HuH-7 (cell line): ENCODE results near the gene DCAF15.
"Not testable (repeated sequence)": the region's sequence is repeated elsewhere in the genome, so short reads cannot be mapped to it uniquely, and the experiment has no call there.

ENCODE experiments used
- DNase-seq: peaks from one replicate; pipeline ENCODE4 v3.0.0; 2011; ENCODE audit warnings: low spot score

Gene DCAF15, protein sequence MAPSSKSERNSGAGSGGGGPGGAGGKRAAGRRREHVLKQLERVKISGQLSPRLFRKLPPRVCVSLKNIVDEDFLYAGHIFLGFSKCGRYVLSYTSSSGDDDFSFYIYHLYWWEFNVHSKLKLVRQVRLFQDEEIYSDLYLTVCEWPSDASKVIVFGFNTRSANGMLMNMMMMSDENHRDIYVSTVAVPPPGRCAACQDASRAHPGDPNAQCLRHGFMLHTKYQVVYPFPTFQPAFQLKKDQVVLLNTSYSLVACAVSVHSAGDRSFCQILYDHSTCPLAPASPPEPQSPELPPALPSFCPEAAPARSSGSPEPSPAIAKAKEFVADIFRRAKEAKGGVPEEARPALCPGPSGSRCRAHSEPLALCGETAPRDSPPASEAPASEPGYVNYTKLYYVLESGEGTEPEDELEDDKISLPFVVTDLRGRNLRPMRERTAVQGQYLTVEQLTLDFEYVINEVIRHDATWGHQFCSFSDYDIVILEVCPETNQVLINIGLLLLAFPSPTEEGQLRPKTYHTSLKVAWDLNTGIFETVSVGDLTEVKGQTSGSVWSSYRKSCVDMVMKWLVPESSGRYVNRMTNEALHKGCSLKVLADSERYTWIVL

DNA sequence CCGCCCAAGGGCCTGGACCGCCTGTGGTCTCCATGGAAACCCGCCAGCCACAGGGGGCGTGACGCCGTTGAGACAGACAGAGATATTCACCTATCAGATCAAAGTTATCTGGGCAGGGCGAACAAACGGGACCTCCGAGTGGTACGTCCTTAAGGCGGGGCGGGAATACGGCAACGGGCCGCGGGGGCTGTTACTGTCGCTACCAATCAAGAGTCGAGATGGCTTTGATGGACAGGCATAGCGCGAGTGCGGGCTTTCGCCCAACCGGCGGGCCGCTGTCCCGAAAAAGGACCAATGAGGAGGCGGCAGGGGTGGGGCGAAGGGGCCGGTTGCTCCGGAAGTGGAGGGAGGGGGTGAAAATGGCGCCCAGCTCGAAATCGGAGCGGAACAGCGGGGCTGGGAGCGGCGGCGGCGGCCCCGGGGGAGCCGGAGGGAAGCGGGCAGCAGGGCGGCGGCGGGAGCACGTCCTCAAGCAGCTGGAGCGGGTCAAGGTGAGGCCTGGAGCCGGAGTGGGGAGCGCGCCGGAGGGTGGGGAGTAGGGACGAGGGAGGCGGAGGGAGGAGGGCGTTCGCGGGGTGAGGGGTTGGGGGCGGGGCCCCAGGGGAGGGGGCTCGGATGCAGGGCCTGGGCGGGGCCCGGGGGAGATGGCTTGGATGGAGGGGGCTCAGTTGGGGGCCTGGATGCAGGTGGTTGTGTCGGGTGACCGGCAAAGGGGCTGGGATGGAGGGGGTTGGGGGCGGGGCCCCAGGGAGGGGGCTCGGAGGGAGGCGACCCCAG lies at the start of gene DCAF15:
DCAF15 (plus strand) TSS at position 356 of the 777 bp plus-strand sequence; CDS start at position 360, 4 bp downstream.
- peak; percentile 100 for DNase-seq

DNA sequence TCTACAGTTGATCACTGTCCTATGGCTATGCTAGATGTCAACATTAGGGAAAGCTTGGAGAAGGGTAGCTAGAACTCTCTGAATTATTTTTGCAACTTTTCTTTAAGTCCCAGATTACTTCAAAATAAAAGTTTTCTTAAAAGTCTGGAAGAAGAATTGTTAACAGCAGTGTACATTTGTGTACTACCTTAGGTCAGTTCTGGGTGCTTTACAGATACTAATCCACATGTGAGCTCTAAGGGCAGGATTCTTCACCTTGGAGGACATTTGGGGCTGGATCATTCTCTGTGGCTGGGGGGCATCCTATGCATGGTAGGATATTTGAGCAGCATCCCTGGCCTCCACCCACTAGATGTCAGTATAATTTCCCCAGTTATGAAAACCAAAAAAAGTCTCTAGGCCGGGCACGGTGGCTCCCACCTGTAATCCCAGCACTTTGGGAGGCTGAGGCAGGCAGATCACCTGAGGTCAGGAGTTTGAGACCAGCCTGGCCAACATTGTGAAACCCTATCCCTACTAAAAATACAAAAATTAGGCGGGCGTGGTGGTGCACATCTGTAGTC lies 49.2 kb upstream of the DCAF15 start:
- peak; percentile 44 for DNase-seq

DNA sequence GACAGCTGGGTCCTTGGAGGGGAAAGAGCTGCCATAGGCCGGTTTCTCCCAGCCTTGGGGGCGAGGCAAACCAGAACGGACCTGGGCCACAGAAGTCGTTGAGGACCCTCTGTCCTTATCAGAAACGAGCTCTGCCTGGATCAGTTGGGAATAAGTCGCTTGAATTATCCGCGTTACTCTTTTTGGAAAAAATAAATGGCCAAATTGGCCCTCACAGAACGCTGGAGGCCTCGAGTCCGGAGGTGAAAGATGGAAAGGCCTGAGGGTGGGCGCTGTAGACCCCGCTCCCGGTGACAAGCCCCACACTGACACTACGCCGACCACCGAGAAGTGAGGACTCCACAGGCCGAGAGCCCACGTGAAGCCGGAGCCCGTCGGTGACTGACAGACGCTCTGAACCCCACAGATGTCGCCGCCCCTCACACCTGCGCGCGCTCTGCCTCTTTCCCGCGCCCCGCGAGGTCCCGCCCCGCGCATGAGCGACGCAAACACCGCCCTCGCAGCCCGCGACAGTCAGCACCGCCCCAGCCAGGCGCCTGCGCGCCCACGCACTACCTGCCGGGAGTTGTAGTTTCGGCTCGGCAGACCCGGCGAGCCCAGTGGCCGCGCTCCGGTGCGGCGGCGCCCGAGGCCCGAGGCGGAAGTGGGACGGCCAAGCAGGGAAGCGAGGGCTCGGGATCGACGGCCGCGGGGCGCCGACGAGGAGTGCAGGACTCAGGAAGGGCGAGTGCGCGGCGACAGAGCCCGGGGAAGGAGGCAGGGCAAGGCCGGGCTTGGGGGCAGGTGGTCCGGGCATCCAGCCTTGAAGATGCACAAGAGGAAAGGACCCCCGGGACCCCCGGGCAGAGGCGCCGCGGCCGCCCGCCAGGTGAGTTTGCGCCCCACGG lies 46.4 kb upstream of the DCAF15 start, which contains the start of the genes BRME1 and CC2D1A:
BRME1 (minus strand) TSS at position 484 of the 887 bp plus-strand sequence. CDS start 1,225 bp downstream, outside the sequence.
CC2D1A (plus strand) TSS at position 568 of the 887 bp plus-strand sequence; CDS start at position 809, 241 bp downstream.
- DNase-seq = peak; percentile 96

DNA sequence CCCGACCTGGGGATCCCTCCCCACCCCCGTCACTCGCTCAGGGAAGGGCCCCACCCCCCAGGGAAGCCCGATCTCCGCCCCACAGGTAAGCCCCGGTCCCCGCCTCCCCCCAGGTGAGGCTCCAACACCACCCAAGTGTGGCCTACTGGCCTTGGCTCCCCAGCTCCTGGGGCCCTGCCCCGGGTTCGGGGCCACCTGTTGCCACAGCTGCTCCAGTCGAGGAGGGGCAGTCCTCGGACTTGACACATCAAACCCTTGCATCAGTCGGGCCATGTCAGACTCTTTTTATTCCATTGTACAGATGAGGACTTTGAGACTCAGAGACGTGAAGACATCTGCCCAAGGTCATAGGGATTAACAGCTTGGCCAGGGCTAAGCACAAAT lies 45.8 kb upstream of the DCAF15 start:
- DNase-seq = no peak

DNA sequence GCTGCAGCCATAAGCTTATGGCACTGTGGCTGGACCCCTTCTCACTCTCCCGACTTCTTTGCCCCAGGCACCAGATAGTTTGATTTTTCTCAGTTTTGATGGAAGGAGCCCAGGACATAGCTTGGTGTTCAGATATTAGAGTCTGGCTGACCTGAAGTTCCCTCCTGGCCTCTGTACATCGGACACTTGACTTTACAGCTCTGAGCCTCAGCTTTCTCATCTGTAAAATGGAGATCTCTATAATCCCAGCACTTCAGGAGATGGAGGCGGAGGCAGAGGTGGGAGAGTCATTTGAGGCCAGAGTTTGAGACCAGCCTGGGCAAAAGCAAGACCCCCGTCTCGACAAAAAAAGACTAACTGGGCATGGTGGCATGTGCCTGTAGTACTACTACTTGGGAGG lies 45.4 kb upstream of the DCAF15 start:
- DNase-seq = no peak

DNA sequence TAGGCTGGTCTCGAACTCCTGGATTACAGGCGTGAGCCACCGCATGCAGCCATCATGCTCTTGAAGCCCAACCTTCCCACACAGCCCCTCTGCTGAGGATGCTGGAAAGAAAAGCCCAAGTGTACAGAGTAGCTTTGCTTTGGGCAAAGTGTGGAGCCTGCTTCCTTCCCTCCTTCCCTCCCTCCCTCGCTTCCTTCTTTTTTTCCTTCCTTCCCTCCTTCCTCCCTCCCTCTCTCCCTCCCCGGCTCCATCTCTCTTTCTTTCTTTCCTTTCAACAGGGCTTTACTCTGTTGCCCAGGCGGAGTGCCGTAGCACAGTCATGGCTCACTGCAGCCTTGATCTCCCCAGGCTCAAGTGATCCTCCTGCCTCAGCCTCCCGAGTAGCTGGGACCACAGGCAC lies 43.6 kb upstream of the DCAF15 start:
- DNase-seq = no peak

DNA sequence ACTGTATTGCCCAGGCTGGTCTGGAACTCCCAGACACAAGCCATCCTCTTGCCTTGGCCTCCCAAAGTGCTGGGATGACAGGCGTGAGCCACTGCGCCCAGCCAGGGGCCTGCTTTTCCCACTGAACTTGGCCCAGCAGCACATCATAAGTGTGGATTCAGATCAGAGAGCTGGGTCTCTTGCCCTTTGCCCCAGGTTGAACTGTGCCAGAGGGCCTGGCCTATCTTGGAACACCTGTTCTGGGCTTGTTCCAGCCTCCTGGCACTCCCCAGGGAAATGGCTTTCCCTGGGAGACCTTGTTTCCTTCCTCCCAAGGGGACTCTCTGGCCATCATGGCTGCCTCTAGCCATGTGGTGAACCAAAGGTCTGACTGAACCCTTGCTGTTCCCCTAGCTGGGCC lies 42.9 kb upstream of the DCAF15 start:
- no peak for DNase-seq

DNA sequence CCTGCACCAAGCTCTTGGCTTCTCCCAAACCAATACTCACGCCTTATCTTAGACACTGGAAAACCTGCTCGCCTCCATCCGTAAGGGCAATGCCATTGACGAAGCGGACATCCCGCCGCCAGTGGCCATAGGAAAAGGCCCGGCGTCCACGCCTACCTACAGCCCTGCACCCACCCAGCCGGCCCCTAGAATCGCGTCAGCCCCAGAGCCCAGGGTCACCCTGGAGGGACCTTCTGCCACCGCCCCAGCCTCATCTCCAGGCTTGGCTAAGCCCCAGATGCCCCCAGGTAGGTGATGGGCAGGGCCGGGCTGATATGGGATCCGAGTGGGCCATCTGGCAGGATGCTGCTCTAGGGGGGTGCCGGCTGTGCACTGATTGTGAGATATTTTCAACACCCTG lies 39.0 kb upstream of the DCAF15 start:
- DNase-seq = no peak

DNA sequence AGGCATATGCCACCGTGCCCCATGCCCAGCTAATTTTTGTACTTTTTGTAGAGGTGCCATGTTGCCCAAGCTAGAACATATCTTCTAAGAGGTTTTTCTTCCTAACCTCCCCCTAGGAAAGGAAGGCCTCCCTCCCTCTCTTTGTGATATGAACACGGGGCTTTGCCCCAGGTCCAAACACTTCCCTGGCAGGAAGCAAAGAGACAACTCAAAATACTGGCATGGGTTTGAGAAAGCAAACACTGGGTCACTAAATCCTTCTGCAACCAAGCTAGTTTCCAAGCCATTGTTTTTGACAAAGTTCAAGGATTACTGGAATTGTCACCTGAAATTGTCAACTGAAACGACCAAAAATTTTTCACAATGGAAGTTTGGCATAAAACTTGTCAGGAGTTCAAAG lies 37.5 kb upstream of the DCAF15 start:
- no peak for DNase-seq

DNA sequence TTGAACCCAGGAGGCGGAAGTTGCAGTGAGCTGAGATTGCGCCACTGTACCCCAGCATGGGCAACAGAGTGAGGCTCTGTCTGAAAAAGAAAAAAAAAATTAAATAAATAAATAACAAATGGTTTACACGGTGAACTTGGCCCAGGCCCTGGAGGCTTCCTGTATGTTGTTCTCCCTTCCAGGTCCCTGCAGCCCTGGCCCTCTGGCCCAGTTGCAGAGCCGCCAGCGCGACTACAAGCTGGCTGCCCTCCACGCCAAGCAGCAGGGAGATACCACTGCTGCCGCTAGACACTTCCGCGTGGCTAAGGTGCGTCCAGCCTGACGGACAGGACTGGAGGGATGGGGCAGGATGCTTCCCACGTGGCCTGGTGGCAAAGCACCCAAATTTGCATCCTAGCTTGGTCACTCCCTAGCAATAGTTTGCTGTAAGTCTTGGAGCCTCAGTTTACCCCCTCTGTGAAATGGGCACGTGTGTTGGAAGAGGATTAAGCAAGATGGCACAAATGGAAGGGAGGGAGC lies 34.4 kb upstream of the DCAF15 start:
- DNase-seq = no peak

DNA sequence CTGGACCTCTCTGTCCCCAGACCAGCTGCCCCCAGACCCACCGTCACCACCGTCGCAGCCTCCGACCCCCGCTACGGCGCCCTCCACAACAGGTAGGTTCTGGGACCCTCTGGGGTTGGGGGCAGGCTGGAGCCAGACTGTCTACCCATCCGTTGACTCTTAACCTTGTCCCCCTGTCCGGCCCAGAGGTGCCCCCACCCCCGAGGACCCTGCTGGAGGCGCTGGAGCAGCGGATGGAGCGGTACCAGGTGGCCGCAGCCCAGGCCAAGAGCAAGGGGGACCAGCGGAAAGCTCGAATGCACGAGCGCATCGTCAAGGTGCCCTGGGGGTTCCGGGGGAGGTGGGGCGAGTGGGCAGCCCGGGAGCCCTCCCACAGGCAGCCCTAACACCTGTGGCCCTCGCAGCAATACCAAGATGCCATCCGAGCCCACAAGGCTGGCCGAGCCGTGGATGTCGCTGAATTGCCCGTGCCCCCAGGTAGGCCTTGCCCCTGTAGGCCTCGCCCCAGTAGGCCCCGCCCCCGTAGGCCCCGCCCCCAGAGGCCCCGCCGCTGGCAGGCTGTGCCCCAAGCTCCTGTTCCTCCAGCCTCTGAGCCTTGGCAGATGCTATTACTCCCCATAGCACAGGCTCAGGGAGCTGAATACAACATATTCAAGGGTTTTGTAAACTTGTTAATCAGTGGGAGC lies 33.4 kb upstream of the DCAF15 start:
- no peak for DNase-seq

DNA sequence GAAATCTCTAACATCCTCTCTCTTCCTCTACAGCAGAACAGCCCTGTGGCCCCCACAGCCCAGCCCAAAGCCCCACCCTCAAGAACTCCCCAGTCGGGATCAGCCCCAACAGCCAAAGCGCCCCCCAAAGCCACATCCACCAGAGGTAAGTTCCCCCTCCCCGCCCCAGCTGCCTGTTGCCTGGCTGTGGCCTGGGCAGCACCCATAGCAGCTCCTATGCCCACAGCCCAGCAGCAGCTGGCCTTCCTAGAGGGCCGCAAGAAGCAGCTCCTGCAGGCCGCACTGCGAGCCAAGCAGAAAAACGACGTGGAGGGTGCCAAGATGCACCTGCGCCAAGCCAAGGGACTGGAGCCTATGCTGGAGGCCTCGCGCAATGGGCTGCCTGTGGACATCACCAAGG lies 31.8 kb upstream of the DCAF15 start:
- DNase-seq = no peak

DNA sequence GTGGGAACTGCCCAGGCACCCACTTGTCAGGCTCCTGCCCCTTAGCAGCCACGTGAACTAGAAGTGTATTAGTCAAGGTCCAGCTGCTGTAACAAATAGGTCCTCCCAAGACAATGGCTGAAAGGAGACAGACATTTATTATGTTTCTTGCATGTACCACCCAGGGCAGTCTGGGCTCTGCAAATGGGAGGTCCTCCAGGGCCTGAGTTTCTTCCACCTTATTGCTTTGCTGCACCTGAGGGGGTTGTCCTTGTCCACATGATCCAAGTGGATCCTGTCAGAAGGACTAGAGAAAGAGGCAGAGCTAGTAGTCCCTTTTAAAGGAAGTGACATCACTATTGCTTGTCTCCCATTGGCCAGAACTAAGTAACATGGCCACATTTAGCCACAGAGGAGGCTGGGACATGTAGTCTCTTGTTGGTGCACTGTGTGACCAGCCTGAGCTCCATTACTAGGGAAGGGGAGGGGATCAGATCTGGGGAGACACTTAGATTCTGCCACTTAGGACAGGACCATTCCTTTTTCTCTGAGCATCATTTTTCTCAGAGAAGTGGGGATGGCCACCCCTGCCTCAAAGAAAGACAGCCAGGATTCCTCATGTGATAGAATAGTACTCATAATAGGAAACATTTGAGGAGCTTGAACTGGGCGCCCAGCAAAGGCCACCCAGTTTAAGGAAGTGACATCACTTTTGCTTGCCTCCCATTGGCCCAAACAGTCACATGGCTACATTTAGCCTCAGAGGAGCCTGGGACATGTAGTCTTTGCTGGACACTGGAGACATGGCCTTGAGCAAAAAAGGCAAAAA lies 31.2 kb upstream of the DCAF15 start:
- DNase-seq = no peak

DNA sequence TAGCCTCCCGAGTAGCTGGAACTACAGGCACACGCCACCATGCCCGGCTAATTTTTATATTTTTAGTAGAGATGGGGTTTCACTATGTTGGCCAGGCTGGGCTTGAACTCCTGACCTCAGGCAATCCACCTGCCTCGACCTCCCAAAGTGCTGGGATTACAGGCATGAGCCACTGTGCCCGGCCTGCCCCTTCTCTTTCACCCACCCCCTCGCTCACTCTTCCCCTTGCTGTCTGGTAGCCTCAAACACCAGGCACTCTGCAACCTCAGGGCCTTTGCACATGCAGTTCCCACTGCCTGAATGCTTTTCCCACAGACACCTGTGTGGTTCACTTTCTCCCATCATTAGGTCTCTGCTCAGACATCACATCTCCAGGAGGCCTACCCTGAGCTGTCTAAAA lies 30.2 kb upstream of the DCAF15 start:
- not testable (repeated sequence) for DNase-seq

DNA sequence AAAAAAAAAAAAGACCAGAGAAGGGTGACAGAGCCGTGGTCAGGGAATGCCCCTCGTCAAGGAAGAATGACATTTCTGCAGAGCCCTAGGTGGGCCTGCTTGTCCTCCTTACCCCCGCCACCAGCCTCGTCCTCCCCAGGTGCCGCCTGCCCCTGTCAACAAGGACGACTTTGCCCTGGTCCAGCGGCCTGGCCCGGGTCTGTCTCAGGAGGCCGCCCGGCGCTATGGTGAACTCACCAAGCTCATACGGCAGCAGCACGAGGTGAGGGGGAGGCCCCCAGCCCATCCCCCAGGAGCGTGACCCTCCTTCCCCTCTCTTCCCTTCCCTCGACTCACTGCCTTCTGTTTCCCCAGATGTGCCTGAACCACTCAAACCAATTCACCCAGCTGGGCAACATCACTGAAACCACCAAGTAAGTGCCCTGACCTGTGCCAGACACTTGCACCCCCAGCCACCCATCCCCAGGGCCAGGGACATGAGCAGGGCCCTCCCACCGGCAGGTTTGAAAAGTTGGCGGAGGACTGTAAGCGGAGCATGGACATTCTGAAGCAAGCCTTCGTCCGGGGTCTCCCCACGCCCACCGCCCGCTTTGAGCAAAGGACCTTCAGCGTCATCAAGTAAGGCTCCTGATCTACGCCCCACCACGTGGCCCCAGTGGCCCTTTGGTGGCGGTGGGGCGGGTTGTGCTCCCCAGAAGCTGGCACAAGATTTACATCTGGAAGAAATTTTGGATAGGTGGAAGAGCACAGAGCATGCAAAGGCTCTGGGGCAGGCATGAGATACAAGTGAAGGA lies 28.9 kb upstream of the DCAF15 start:
- no peak for DNase-seq

DNA sequence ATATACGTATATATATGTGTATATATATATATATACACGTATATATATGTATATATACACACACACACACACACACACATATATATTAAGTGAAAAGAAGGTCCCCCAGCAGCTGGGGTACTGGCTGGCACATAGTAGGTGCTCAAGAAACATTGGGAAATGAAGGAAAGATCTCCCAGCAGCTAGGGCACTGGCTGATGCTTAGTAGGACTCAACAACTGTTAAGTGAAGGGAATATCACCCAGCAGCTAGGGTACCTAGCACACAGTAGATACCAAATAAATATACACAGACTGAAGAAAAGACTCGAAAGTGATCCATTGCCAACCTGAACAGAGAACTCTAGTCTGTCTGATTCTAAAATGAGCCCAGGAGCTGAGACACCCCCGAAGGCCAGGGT lies 26.3 kb upstream of the DCAF15 start:
- no peak for DNase-seq

DNA sequence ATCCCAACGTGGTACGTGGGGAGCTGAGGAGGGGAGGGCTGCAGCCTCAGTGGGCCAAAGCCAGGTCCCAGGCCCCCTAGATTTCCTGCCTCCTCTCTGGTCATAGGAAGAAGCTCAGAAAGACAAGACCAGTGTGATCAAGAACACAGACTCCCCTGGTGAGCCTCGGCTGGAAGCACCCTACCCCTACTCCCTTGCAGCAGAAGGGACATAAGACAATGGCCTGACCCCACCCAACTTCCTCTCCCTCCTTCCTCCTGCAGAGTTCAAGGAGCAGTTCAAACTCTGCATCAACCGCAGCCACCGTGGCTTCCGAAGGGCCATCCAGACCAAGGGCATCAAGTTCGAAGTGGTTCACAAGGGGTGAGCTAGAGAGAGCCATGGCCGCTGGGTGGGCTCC lies 25.6 kb upstream of the DCAF15 start:
- no peak for DNase-seq

DNA sequence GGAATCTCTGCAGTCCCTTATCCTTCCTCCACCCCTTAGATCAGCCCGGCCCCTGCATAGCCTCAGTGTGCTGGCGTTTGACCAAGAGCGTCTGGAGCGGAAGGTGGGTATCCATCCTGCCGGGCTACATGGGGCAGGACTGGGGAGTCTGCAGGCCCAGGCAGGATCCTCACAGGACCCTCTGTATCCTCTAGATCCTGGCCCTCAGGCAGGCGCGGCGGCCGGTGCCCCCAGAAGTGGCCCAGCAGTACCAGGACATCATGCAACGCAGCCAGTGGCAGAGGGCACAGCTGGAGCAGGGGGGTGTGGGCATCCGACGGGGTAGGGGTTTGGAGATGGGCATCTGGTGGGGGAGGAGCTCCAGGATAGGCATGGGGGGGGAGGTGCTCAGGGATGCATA lies 23.0 kb upstream of the DCAF15 start:
- DNase-seq = no peak

DNA sequence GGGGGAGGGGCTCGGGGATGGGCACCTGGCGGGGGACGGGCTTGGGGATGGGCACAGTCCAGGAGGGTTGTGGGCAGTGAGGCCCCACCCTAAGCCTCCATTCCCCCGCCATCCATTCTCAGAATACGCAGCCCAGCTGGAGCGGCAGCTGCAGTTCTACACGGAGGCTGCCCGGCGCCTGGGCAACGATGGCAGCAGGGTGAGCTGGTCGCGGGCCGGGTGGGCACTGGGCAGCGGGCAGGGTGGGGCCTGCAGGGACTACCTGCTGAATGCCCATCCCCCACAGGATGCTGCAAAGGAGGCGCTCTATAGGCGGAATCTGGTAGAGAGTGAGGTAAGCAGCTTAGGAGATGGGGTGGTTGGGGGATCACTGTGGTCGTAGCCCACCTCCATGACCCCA lies 22.4 kb upstream of the DCAF15 start:
- DNase-seq = no peak
